Measurements from ENCODE around the gene DES.

DNA sequence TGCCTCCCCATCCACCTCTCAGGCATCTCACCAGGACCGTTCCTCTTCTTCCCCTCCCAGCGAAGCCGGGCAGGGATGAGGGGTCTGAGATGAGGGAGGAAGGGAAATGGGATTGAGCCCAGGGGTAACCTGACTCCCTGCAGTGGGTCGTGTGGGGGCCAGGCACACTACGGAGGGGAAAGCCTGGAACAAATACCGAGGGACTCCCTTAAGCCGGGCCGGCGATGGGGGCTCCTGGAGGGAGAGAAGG is 16.2 kb downstream of the DES start:
- TF ChIP-seq IRF2 (CRISPR knock-in tag; IDR thresholded peaks at IDR 0.05) (no peak), EZH2 (IDR thresholded peaks at IDR 0.05; ENCODE audit: borderline replicate concordance, low read depth, low read length) (no peak), KAT2B (IDR thresholded peaks at IDR 0.05; ENCODE audit: low read depth, low read length) (no peak)
- TF ChIP-seq, protein P1, sequence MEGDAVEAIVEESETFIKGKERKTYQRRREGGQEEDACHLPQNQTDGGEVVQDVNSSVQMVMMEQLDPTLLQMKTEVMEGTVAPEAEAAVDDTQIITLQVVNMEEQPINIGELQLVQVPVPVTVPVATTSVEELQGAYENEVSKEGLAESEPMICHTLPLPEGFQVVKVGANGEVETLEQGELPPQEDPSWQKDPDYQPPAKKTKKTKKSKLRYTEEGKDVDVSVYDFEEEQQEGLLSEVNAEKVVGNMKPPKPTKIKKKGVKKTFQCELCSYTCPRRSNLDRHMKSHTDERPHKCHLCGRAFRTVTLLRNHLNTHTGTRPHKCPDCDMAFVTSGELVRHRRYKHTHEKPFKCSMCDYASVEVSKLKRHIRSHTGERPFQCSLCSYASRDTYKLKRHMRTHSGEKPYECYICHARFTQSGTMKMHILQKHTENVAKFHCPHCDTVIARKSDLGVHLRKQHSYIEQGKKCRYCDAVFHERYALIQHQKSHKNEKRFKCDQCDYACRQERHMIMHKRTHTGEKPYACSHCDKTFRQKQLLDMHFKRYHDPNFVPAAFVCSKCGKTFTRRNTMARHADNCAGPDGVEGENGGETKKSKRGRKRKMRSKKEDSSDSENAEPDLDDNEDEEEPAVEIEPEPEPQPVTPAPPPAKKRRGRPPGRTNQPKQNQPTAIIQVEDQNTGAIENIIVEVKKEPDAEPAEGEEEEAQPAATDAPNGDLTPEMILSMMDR (IDR thresholded peaks at IDR 0.05 in 2 of 3, conservative IDR thresholded peaks at IDR 0.05 in 1 of 3; ENCODE audit: insufficient read depth in 2 of 3, low read depth in 1 of 3, low read length in 3 of 3): no peak
- TF ChIP-seq, protein P2, sequence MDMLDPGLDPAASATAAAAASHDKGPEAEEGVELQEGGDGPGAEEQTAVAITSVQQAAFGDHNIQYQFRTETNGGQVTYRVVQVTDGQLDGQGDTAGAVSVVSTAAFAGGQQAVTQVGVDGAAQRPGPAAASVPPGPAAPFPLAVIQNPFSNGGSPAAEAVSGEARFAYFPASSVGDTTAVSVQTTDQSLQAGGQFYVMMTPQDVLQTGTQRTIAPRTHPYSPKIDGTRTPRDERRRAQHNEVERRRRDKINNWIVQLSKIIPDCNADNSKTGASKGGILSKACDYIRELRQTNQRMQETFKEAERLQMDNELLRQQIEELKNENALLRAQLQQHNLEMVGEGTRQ (CRISPR knock-in tag; IDR thresholded peaks at IDR 0.05): no peak
- TF ChIP-seq, protein P3, sequence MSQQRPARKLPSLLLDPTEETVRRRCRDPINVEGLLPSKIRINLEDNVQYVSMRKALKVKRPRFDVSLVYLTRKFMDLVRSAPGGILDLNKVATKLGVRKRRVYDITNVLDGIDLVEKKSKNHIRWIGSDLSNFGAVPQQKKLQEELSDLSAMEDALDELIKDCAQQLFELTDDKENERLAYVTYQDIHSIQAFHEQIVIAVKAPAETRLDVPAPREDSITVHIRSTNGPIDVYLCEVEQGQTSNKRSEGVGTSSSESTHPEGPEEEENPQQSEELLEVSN (IDR thresholded peaks at IDR 0.05; ENCODE audit: borderline replicate concordance in 1 of 2, extremely low read depth in 1 of 2, insufficient read depth in 1 of 2, insufficient read length in 1 of 2, low read depth in 1 of 2, low read length in 1 of 2, poor library complexity in 1 of 2, severe bottlenecking in 1 of 2): no peak

Measured in K562 (cell line).